Ovary (tissue), 3 donors: ENCODE data around the gene CLNK.

Experiments used
- CTCF ChIP-seq, 3 donors: fragments of 450-650 bp in 2 of 3; fragments of 200-600 bp in 1 of 3; IDR thresholded peaks; one replicate each; pipeline versions ENCODE4 v1.5.1 to v1.8.0; 2016 to 2022; ENCODE audit warnings: antibody characterized with exemption in 3 of 3, mild to moderate bottlenecking in 1 of 3
- POLR2A ChIP-seq: fragments of 450-650 bp; IDR thresholded peaks from one replicate; pipeline ENCODE4 v1.6.1; 2017; ENCODE audit warnings: antibody characterized with exemption, mild to moderate bottlenecking, moderate library complexity
- donor health status: DM: no; HTN: no; CAD: no.

- TF ChIP-seq CTCF (IDR thresholded peaks at IDR 0.05) (no peak), POLR2A (no peak)
Measured at GRCh38 chr4:10470505-10470904, 214.1 kb downstream of the CLNK start.
